ENCODE data around the gene TMEM238L. TPM values are rescaled to one million over a fixed set of nuclear protein-coding genes. Genes with fewer than 3 reads are reported as not detected.

The TMEM238L gene
- total and polyA plus RNA-seq, 2 donors (not counting 1 experiment from before 2014, with no cell fraction given): not detected

DNA sequence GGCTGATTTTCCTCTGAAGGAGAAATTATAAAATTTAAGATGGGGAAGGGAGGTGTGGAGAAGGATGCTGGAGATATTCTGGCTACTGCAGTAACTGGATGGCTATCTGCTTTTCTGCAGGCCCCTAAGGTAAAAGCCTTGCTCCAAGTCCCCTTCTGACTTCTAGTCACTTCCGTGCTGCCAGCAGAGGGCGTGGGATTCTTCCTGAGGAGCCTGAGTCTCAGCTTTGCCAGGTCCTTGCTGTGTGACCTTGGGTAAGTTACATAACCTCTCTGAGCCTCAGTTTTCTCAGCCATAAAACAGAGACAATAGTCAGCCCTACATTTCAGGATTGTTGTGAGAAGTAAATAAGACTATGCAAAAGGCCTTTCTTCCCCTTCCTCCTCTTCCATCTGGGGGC lies 49.8 kb downstream of the TMEM238L start:
- no peak overlapping the region for H3K9ac ChIP-seq (ENCODE audit: insufficient read depth, low read length)
- no peaks in the 10 kb centered on the region for H3K4me1 ChIP-seq (ENCODE audit: control insufficient read depth, extremely low read depth, insufficient read depth, low read length)
- no peaks in the 10 kb centered on the region for H3K27me3 ChIP-seq (ENCODE audit: control insufficient read depth, insufficient read depth, low read length)
- peak in 1 of 2 donors; percentile 16 for DNase-seq (ENCODE audit: low read depth in 2 of 2)
- no peak overlapping the region for H2AFZ ChIP-seq (ENCODE audit: low read length)
- no peaks in the 10 kb centered on the region for H3K9me3 ChIP-seq (ENCODE audit: control insufficient read depth, insufficient read depth, low read depth, low read length)
- H3K36me3 ChIP-seq (ENCODE audit: control insufficient read depth, insufficient read depth, low read length): no peaks in the 10 kb centered on the region
- no peak overlapping the region for H3K4me3 ChIP-seq (replicated peaks in 1 of 4; ENCODE audit: control extremely low read depth in 1 of 4, insufficient read depth in 1 of 4, low read depth in 3 of 4, low read length in 4 of 4)
- no peaks in the 10 kb centered on the region for H4K20me1 ChIP-seq (ENCODE audit: control insufficient read depth, extremely low read depth, insufficient read depth, low read length)
- TF ChIP-seq, protein P1, sequence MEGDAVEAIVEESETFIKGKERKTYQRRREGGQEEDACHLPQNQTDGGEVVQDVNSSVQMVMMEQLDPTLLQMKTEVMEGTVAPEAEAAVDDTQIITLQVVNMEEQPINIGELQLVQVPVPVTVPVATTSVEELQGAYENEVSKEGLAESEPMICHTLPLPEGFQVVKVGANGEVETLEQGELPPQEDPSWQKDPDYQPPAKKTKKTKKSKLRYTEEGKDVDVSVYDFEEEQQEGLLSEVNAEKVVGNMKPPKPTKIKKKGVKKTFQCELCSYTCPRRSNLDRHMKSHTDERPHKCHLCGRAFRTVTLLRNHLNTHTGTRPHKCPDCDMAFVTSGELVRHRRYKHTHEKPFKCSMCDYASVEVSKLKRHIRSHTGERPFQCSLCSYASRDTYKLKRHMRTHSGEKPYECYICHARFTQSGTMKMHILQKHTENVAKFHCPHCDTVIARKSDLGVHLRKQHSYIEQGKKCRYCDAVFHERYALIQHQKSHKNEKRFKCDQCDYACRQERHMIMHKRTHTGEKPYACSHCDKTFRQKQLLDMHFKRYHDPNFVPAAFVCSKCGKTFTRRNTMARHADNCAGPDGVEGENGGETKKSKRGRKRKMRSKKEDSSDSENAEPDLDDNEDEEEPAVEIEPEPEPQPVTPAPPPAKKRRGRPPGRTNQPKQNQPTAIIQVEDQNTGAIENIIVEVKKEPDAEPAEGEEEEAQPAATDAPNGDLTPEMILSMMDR (conservative IDR thresholded peaks at IDR 0.05 in 1 of 2, IDR thresholded peaks at IDR 0.05 in 1 of 2; ENCODE audit: low read depth in 1 of 2, low read length in 2 of 2): peak in 1 of 2 donors; percentile 33
- TF ChIP-seq EZH2 (IDR thresholded peaks at IDR 0.05; ENCODE audit: low read length, missing control alignments): no peak
- H3K4me2 ChIP-seq (ENCODE audit: extremely low read depth, insufficient read depth, low read length): no peak overlapping the region
- H3K79me2 ChIP-seq (ENCODE audit: control insufficient read depth, insufficient read depth, low read length): no peaks in the 10 kb centered on the region
- no peak overlapping the region for H3K27ac ChIP-seq (ENCODE audit: insufficient read depth, low read length)

DNA sequence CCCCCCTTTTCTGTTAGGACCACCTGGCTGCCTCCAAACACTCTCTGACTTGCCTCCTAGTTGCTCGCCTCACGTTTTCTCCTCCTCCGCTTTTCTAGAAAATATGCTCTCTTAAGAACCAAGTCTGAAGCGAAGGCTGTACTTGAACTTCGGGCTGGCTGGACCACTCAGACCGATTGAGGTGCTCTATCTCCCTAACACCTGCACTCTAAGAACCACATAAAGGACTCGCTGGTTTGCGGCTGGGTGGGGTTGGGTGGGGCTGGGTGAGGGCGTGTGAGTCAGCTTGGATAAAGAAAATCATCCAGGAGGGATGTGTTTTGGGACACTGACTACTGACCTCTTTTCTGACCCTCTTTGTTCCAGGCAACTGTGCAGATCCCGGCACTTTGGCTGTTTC lies 51.2 kb downstream of the TMEM238L start:
- no peak overlapping the region for H3K4me3 ChIP-seq (replicated peaks in 1 of 4; ENCODE audit: control extremely low read depth in 1 of 4, insufficient read depth in 1 of 4, low read depth in 3 of 4, low read length in 4 of 4)
- H3K9ac ChIP-seq (ENCODE audit: insufficient read depth, low read length): no peak overlapping the region
- H2AFZ ChIP-seq (ENCODE audit: low read length): no peak overlapping the region
- H3K4me2 ChIP-seq (ENCODE audit: extremely low read depth, insufficient read depth, low read length): no peak overlapping the region
- no peak for DNase-seq (ENCODE audit: low read depth in 2 of 2)
- TF ChIP-seq, protein P1 (conservative IDR thresholded peaks at IDR 0.05 in 1 of 2, IDR thresholded peaks at IDR 0.05 in 1 of 2; ENCODE audit: low read depth in 1 of 2, low read length in 2 of 2): no peak
- TF ChIP-seq EZH2 (IDR thresholded peaks at IDR 0.05; ENCODE audit: low read length, missing control alignments): no peak
- no peaks in the 10 kb centered on the region for H3K79me2 ChIP-seq (ENCODE audit: control insufficient read depth, insufficient read depth, low read length)
- no peaks in the 10 kb centered on the region for H3K36me3 ChIP-seq (ENCODE audit: control insufficient read depth, insufficient read depth, low read length)
- H3K27ac ChIP-seq (ENCODE audit: insufficient read depth, low read length): no peak overlapping the region
- H3K27me3 ChIP-seq (ENCODE audit: control insufficient read depth, insufficient read depth, low read length): no peaks in the 10 kb centered on the region
- H3K4me1 ChIP-seq (ENCODE audit: control insufficient read depth, extremely low read depth, insufficient read depth, low read length): no peaks in the 10 kb centered on the region
- no peaks in the 10 kb centered on the region for H4K20me1 ChIP-seq (ENCODE audit: control insufficient read depth, extremely low read depth, insufficient read depth, low read length)
- H3K9me3 ChIP-seq (ENCODE audit: control insufficient read depth, insufficient read depth, low read depth, low read length): no peaks in the 10 kb centered on the region

DNA sequence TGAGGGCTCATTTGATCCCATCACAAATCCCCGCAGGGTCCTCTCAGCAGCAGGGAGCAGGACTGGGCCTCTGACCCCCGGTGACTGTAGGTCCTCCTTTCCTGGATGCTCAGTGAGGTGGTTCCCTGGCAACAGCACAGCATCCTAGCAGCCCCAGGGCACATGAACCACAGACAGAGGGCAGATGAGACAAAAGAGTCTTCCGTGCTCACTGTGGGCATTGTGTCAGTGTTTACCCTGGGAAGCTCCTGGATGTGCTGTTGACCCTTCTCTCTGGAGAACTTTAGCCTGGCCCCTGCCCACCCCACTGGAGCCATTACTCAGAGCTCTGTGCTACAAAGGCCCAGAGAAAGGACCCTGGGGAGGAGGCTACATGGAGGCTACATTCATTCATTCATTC lies 52.3 kb downstream of the TMEM238L start:
- TF ChIP-seq, protein P1 (conservative IDR thresholded peaks at IDR 0.05 in 1 of 2, IDR thresholded peaks at IDR 0.05 in 1 of 2; ENCODE audit: low read depth in 1 of 2, low read length in 2 of 2): no peak
- no peak for TF ChIP-seq EZH2 (IDR thresholded peaks at IDR 0.05; ENCODE audit: low read length, missing control alignments)
- H3K27ac ChIP-seq (ENCODE audit: insufficient read depth, low read length): no peak overlapping the region
- H3K4me3 ChIP-seq (replicated peaks in 1 of 4; ENCODE audit: control extremely low read depth in 1 of 4, insufficient read depth in 1 of 4, low read depth in 3 of 4, low read length in 4 of 4): no peak overlapping the region
- H3K4me1 ChIP-seq (ENCODE audit: control insufficient read depth, extremely low read depth, insufficient read depth, low read length): no peaks in the 10 kb centered on the region
- H2AFZ ChIP-seq (ENCODE audit: low read length): no peak overlapping the region
- no peaks in the 10 kb centered on the region for H3K36me3 ChIP-seq (ENCODE audit: control insufficient read depth, insufficient read depth, low read length)
- H4K20me1 ChIP-seq (ENCODE audit: control insufficient read depth, extremely low read depth, insufficient read depth, low read length): no peaks in the 10 kb centered on the region
- no peak overlapping the region for H3K9ac ChIP-seq (ENCODE audit: insufficient read depth, low read length)
- no peak overlapping the region for H3K4me2 ChIP-seq (ENCODE audit: extremely low read depth, insufficient read depth, low read length)
- H3K79me2 ChIP-seq (ENCODE audit: control insufficient read depth, insufficient read depth, low read length): no peaks in the 10 kb centered on the region
- no peaks in the 10 kb centered on the region for H3K9me3 ChIP-seq (ENCODE audit: control insufficient read depth, insufficient read depth, low read depth, low read length)
- no peak for DNase-seq (ENCODE audit: low read depth in 2 of 2)
- no peaks in the 10 kb centered on the region for H3K27me3 ChIP-seq (ENCODE audit: control insufficient read depth, insufficient read depth, low read length)

Measured in fibroblast of lung (primary cell).